Central memory CD8-positive, alpha-beta T cell (primary cell): ENCODE measurements around the gene NUAK2.
A peak's percentile ranks its signal among the peaks of the same experiment; 100 is the strongest.

Source experiments
- ATAC-seq: fragments of 150-1000 bp; cut with Tn5 transposase; replicated peaks from 2 replicates; pipeline ENCODE4 v1.10.0; 2022; ENCODE audit warnings: mild to moderate bottlenecking, moderate FRiP score, moderate number of reproducible peaks; ENCODE audit not compliant: poor library complexity, severe bottlenecking; ENCODE audit errors: extremely low read depth
- DNase-seq, 2 donors: peaks; one replicate each; pipeline ENCODE4 v3.0.0; 2021; ENCODE audit warnings: low spot score in 2 of 2
- H3K27ac Mint-ChIP-seq: one replicate; pipeline ENCODE4 v1.8.0; 2022; ENCODE audit warnings: low read depth, mild to moderate bottlenecking, moderate library complexity, mixed read lengths
- H3K27me3 Mint-ChIP-seq: one replicate; pipeline ENCODE4 v1.8.0; 2022; ENCODE audit warnings: mixed read lengths
- H3K36me3 Mint-ChIP-seq: one replicate; pipeline ENCODE4 v1.8.0; 2022; ENCODE audit warnings: mild to moderate bottlenecking, moderate library complexity, mixed read lengths; ENCODE audit not compliant: insufficient read depth
- H3K4me1 Mint-ChIP-seq: one replicate; pipeline ENCODE4 v1.8.0; 2022; ENCODE audit warnings: mixed read lengths
- H3K4me3 Mint-ChIP-seq: one replicate; pipeline ENCODE4 v1.8.0; 2022; ENCODE audit warnings: mild to moderate bottlenecking, moderate library complexity, mixed read lengths
- H3K9me3 Mint-ChIP-seq: one replicate; pipeline ENCODE4 v1.8.0; 2022; ENCODE audit warnings: mixed read lengths

The NUAK2 gene

DNA sequence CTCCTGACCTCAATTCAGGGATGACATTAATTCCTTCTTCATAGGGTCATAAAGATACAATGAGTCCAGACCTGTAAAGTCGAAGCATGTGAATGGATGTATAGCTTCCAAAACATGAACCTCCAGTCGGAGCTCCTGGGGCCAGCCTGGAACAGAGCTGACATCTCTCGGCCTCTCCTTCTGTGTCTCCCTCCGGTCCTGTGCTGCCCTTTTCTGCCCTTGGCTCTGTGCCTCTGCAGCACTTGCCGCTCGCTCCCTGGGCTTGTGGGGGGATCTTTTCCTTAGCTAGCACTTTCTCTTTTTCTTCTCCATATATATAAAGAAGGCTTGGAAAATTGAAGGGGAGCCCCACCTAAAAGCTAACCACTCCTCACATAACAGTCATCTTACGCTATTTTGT is 51.3 kb downstream of the NUAK2 start:
- peaks cover 16% of the 10 kb centered on the region for H3K4me1 Mint-ChIP-seq
- no peaks in the 10 kb centered on the region for H3K27me3 Mint-ChIP-seq
- H3K9me3 Mint-ChIP-seq: no peaks in the 10 kb centered on the region
- no peak overlapping the region for H3K27ac Mint-ChIP-seq
- H3K36me3 Mint-ChIP-seq: peaks cover 2% of the 10 kb centered on the region
- no peak overlapping the region for H3K4me3 Mint-ChIP-seq
- DNase-seq (no peak), ATAC-seq (no peak)

DNA sequence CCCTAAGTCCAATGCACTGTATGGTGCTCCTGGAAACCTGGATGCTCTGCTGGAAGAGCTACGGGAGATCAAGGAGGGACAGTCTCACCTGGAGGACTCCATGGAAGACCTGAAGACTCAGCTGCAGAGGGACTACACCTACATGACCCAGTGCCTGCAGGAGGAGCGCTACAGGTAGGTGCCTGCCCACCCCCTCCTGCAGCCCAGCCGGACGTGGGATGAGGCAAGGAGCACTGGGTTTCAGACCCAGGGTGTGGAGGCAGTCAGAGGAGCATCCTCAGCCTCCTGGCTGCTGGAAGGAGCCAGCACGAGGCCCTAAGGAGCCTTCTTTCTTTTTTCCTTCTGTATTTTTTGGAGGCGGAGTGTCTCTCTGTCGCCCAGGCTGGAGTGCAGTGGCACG is 51.8 kb downstream of the NUAK2 start:
- no peak overlapping the region for H3K4me3 Mint-ChIP-seq
- H3K27ac Mint-ChIP-seq: no peak overlapping the region
- no peaks in the 10 kb centered on the region for H3K27me3 Mint-ChIP-seq
- DNase-seq: no peak
- peaks cover 2% of the 10 kb centered on the region for H3K36me3 Mint-ChIP-seq
- no peaks in the 10 kb centered on the region for H3K9me3 Mint-ChIP-seq
- H3K4me1 Mint-ChIP-seq: peaks cover 11% of the 10 kb centered on the region
- no peak for ATAC-seq

DNA sequence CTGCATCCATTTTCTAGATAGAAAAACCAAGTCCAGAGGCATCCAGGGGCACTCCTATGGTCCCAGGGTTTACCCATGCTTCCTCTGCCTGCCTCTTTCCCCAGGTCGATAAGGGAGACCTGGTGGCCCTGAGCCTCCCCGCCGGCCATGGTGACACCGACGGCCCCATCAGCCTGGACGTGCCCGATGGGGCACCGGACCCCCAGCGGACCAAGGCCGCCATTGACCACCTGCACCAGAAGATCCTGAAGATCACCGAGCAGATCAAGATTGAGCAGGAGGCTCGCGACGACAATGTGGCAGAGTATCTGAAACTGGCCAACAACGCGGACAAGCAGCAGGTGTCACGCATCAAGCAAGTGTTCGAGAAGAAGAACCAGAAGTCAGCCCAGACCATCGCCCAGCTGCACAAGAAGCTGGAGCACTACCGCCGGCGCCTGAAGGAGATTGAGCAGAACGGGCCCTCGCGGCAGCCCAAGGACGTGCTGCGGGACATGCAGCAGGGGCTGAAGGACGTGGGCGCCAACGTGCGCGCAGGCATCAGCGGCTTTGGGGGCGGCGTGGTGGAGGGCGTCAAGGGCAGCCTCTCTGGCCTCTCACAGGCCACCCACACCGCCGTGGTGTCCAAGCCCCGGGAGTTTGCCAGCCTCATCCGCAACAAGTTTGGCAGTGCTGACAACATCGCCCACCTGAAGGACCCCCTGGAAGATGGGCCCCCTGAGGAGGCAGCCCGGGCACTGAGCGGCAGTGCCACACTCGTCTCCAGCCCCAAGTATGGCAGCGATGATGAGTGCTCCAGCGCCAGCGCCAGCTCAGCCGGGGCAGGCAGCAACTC is 52.5 kb downstream of the NUAK2 start:
- H3K9me3 Mint-ChIP-seq: no peaks in the 10 kb centered on the region
- no peak overlapping the region for H3K27ac Mint-ChIP-seq

DNA sequence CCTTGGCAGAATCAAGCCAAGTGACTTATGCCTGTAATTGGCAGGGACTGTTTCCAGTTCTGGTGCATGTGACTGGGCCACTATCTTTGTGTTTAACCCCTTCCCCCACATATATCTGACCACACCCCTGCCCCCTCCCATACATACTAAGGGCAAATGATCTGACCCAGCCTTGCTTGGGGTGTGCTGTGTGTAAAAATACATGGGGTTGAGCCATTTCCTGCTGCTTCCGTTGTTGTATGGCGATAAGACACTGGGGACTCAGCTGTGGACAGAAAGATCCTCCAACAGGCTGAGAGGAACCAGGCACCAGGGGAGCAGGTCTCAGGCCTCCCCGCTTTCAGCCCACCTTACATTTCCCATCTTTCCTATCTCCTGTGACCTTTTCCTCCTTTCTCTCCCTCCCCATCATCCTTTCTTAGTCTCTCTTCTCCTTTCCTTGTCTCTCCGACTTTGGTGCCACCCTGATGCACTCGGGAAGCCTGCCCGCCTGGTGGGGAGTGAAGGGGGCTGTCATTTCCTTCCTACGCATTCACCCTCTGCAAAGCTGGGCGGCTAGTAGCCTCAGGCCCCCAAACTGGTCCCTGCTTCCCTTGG is 54.1 kb downstream of the NUAK2 start:
- ATAC-seq (no peak), DNase-seq (no peak)
- H3K27ac Mint-ChIP-seq: peak overlapping the region; percentile 12
- no peaks in the 10 kb centered on the region for H3K27me3 Mint-ChIP-seq
- peaks cover 6% of the 10 kb centered on the region for H3K4me1 Mint-ChIP-seq
- H3K9me3 Mint-ChIP-seq: no peaks in the 10 kb centered on the region
- H3K4me3 Mint-ChIP-seq: no peak overlapping the region
- H3K36me3 Mint-ChIP-seq: peaks cover 2% of the 10 kb centered on the region

More for the DNA sequence above, 52.5 kb downstream of the NUAK2 start:
- peaks cover 8% of the 10 kb centered on the region for H3K4me1 Mint-ChIP-seq
- no peak for DNase-seq
- peaks cover 2% of the 10 kb centered on the region for H3K36me3 Mint-ChIP-seq
- no peak overlapping the region for H3K4me3 Mint-ChIP-seq
- ATAC-seq: no peak
- H3K27me3 Mint-ChIP-seq: no peaks in the 10 kb centered on the region

DNA sequence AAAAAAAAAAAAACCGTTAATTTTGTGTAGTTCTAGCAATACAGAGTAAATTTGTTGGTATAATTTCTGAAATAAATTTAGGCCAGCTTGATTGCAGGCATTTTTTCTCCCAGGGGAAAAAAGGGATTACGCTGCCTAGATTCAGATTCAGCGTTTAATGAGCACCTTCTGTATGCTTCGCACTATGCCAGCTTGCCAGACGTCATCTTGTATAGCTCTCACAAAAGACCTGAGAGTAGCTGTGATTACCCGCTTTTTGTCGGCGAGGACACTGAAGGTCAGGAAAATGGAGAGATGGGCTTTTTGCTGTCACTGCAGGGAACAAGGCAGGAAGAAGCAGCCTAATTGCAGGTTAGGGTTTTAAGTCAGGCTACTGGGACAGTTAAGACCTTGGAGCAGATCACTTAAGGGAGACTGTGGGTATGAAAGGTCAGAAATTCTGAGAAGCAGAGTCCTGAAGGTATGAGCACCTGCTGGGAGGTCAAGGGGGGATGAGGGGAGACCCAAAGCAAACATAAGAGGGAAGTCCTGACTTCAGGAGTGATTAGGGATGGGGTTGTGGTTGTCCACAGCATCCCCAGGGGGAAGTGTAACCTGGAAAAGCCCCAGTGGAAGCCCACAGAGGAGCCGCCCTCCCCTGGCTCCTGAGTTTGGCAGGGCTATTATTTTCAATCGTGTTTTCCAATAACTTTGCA is 54.8 kb downstream of the NUAK2 start:
- peaks cover 10% of the 10 kb centered on the region for H3K4me1 Mint-ChIP-seq
- no peak overlapping the region for H3K27ac Mint-ChIP-seq
- H3K27me3 Mint-ChIP-seq: no peaks in the 10 kb centered on the region
- no peak for DNase-seq
- H3K4me3 Mint-ChIP-seq: no peak overlapping the region
- no peak for ATAC-seq
- H3K36me3 Mint-ChIP-seq: no peaks in the 10 kb centered on the region
- no peaks in the 10 kb centered on the region for H3K9me3 Mint-ChIP-seq

DNA sequence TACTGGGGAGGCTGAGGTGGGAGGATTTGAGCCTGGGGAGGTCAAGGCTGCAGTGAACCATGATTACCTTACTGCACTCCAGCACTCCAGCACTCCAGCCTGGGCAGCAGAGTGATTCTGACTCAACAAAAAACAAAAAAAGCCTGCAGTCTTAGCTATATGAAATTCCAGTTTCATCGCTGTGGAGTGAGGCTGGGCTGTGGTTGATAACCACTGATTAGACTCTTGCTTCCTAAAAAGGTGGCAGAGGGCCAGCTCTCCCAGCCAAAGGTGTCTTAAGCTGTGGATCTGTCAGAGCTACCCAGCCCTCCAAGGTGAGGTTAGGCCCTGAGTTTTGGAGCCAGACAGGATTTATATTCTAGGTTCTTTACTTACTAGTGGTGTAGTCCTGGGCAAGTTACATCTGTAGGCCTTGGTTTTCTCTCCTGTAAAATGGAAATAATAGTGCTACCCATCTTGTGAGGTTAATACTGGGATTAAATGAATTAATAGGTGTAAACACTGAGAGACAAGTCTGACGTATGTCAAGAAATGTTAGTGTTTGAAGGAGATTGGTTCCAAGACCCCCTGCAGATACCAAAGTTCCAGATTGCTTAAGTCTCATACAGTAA is 57.9 kb downstream of the NUAK2 start:
- H3K9me3 Mint-ChIP-seq: no peaks in the 10 kb centered on the region
- no peak for DNase-seq

DNA sequence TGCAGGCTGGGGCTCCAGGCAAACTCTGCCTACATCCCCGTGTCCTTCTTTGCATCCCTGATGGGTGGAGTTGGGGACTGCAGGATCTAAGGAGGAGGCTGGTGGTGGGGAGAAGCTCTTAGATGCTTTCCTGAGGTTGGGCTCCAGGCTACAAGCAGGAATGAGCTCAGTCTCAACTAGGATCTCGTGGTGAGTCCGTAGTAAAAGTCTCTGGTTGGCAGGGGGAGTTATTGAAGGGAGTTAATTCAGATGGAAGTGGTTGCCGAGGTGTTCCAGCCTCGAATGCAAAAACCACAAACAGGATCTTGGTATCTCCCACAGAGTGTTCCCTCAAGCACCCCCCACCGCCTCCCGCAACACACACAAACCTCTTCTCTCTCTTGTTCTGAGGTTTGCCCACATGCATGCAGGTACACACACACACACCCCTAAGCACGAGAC is 58.8 kb downstream of the NUAK2 start:
- no peak overlapping the region for H3K27ac Mint-ChIP-seq

More for the DNA sequence above, 57.9 kb downstream of the NUAK2 start:
- Mint-ChIP-seq H3K27ac (no peak overlapping the region), H3K36me3 (no peaks in the 10 kb centered on the region), H3K4me1 (peaks cover 12% of the 10 kb centered on the region), H3K4me3 (no peak overlapping the region), H3K27me3 (no peaks in the 10 kb centered on the region)
- ATAC-seq: no peak

DNA sequence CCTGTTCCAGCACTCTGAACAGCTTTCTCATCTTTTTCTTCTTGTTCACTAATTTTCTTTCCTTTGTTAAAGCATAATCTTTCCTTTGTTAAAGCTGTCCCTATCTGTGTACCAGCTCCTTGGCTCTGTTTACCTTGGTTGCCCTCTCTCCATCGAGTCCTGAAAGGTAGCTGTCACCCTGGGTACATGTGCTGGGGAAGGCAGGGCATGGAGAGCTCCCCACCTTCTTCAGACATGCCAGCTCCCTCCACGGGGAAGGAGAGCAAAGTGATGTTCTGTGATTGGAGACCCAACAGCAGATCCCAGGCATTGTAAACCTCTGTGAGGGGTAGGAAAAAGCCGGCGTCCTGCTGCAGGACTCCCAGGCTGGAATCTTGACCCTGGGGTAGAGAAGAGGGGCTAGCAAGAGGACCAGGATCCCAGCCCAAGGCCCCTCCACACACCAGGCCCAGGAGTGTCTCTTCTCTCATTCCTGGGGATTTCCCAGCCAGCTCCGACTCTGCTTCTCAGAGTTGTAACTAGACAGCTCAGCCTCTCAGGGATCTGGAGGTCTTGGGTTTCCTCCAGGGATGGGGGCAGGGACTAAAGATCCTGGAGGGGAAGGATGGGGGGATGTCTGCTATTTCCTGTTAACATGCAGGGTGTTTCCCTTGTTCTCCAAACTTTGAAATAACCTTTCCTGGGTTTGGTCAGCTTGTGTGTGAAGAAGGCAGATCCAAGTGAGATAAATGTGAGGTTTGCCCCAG is 59.4 kb downstream of the NUAK2 start:
- DNase-seq: no peak
- H3K4me3 Mint-ChIP-seq: no peak overlapping the region
- peaks cover 12% of the 10 kb centered on the region for H3K4me1 Mint-ChIP-seq
- no peak overlapping the region for H3K27ac Mint-ChIP-seq
- ATAC-seq: no peak
- H3K27me3 Mint-ChIP-seq: no peaks in the 10 kb centered on the region
- H3K36me3 Mint-ChIP-seq: no peaks in the 10 kb centered on the region
- H3K9me3 Mint-ChIP-seq: no peaks in the 10 kb centered on the region

More for the DNA sequence above, 58.8 kb downstream of the NUAK2 start:
- DNase-seq (no peak), ATAC-seq (no peak)
- H3K27me3 Mint-ChIP-seq: no peaks in the 10 kb centered on the region
- H3K9me3 Mint-ChIP-seq: no peaks in the 10 kb centered on the region
- peaks cover 12% of the 10 kb centered on the region for H3K4me1 Mint-ChIP-seq
- no peaks in the 10 kb centered on the region for H3K36me3 Mint-ChIP-seq
- no peak overlapping the region for H3K4me3 Mint-ChIP-seq

DNA sequence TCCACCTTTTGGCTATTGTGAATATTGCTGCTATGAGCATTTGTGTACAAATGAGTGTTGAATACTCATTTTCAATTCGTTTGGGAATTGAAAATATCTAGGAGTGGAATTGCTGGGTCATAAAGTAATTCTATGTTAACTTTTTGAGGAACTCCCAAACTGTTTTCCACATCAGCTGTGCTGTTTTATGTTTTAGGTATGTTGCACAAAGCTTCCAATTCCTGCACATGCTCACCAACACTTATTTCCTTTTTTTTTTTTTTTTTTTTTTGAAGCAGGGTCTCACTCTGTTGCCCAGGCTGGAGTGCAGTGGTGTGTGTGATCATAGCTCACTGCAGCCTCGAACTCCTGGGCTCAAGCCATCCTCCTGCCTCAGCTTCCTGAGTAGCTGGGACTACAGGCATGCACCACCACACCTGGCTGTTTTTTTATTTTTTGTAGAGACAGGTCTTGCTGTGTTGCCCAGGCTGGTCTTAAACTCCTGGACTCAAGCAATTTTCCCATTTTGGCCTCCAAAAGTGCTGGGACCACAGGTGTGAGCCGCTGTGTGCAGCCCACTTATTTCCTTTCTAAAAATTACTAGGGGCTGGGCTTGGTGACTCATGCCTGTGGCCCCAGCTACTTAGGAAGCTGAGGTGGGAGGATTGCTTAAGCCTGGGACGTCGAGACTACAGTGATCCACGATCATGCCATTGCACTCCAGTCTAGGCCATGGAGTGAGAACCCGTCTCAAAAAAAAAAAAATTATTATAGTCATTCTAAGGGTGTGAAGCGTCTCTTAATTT is 60.4 kb downstream of the NUAK2 start:
- H3K27me3 Mint-ChIP-seq: no peaks in the 10 kb centered on the region
- H3K27ac Mint-ChIP-seq: no peak overlapping the region
- H3K4me3 Mint-ChIP-seq: no peak overlapping the region
- H3K36me3 Mint-ChIP-seq: no peaks in the 10 kb centered on the region
- no peaks in the 10 kb centered on the region for H3K9me3 Mint-ChIP-seq
- ATAC-seq (no peak), DNase-seq (no peak)
- peaks cover 16% of the 10 kb centered on the region for H3K4me1 Mint-ChIP-seq

DNA sequence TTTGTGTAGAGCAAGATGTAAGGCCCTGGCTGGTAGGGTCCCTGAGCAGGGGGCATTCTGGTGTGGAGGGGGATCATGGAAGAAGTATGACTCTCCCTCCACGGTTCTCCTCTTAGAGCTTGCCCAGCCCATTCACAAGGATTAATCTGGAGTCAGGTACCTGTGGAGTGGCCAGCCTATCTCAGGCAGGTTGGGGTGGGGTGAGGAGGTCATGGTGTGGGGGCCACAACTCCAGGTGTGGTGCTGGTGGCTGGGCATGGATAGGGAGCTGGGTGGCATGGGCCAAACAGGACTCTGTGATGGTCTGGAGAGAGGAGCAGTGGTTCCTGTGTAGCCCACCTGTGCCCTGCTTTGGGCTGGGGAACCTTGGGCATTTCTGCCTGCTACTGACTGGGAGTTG is 61.5 kb downstream of the NUAK2 start:
- ATAC-seq (no peak), DNase-seq (no peak)
- Mint-ChIP-seq H3K9me3 (no peaks in the 10 kb centered on the region), H3K4me1 (peaks cover 19% of the 10 kb centered on the region), H3K27ac (no peak overlapping the region), H3K4me3 (no peak overlapping the region), H3K36me3 (no peaks in the 10 kb centered on the region), H3K27me3 (no peaks in the 10 kb centered on the region)

DNA sequence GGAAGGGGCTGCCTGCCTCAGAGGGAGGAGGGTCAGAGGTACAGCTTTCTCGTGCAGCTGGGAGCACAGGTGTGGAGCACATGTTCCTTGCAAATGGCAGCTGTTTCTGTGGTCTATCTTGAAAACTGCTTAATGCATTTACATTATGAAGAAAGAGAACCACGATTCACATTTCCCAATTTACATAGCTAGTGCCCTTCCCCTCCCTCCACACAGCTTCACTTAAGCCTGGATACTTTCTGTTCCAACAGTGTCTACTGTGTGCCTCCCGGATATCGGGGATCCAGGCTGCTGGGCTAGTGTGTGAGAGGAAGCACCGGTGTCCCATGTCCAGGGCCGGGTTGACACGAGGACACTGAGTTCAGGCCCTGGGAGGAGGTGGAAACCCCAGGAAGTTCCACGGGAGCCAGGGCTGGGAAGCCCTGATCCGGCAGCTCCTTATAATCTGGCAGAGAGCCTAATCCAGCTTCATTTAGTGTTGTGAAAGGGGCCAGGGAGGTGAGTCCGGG is 62.2 kb downstream of the NUAK2 start:
- Mint-ChIP-seq H3K4me1 (peaks cover 19% of the 10 kb centered on the region), H3K27me3 (no peaks in the 10 kb centered on the region), H3K36me3 (no peaks in the 10 kb centered on the region), H3K4me3 (no peak overlapping the region), H3K27ac (no peak overlapping the region), H3K9me3 (no peaks in the 10 kb centered on the region)
- DNase-seq (no peak), ATAC-seq (no peak)
